ENCODE data around the gene STK32C.
"Not testable (repeated sequence)": the region's sequence is repeated elsewhere in the genome, so short reads cannot be mapped to it uniquely, and the experiment has no call there.

Gene STK32C

DNA sequence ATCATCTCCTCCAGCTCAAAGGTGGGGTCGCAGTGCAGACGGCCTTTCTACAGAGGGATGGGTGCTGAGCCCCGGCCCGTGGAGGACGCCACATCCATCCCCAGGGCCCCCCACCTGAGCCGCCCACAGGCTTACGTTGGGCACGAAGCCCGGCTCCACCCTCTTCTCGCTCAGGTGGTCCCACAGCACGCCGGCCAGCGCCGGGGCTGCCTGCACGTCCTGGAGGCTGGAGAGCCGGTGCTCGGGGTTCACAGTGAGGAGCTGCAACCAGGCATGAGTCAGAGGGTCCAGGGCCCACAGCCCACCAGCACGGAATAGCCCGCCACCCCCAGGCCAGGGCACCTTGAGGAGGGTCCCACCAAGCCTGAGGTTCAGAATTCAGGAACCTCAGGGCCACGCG, 85.0 kb downstream of the STK32C start:
- TF ChIP-seq GABPA (IDR thresholded peaks at IDR 0.05; ENCODE audit: low read depth) (no peak), REST (IDR thresholded peaks at IDR 0.05; ENCODE audit: insufficient replicate concordance, low read depth) (no peak), SPI1 (IDR thresholded peaks at IDR 0.05; ENCODE audit: borderline replicate concordance, low read depth) (no peak), CTCF (IDR thresholded peaks at IDR 0.05; ENCODE audit: insufficient read depth, low read length) (no peak), POLR2AphosphoS5 (IDR thresholded peaks at IDR 0.05; ENCODE audit: low read depth) (no peak)
- Histone ChIP-seq H3K4me3 (replicated peaks; ENCODE audit: insufficient read depth, low read length) (no peak overlapping the region), H3K27me3 (ENCODE audit: insufficient read depth, poor library complexity, severe bottlenecking) (no peaks in the 10 kb centered on the region), H3K27ac (replicated peaks) (no peak overlapping the region)
- DNase-seq (ENCODE audit: low read depth in 1 of 2, low spot score in 1 of 2): no peak

DNA sequence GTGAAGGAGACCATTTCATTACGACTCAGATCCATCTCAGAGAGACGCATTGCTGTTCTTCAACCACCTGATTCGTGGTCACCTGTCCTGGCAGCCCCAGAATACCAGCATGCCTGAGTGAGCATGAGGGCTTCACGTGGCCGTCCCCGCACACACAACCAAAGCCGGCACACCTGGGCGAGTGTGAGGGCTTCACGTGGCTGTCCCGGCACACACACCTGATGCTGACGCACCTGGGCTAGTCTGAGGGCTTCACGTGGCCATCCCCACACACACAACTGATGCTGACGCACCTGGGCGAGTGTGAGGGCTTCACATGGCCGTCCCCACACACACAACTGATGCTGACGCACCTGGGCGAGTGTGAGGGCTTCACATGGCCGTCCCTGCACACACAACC, 86.8 kb downstream of the STK32C start:
- not testable (repeated sequence) for DNase-seq (ENCODE audit: low read depth in 1 of 2, low spot score in 1 of 2); H3K27ac ChIP-seq (replicated peaks); H3K27me3 ChIP-seq (ENCODE audit: insufficient read depth, poor library complexity, severe bottlenecking); H3K4me3 ChIP-seq (replicated peaks; ENCODE audit: insufficient read depth, low read length)

- DNase-seq (ENCODE audit: low read depth in 1 of 2, low spot score in 1 of 2): no peak
- TF ChIP-seq GABPA (IDR thresholded peaks at IDR 0.05; ENCODE audit: low read depth) (no peak), POLR2AphosphoS5 (IDR thresholded peaks at IDR 0.05; ENCODE audit: low read depth) (no peak), CTCF (IDR thresholded peaks at IDR 0.05; ENCODE audit: insufficient read depth, low read length) (no peak), REST (IDR thresholded peaks at IDR 0.05; ENCODE audit: insufficient replicate concordance, low read depth) (no peak), SPI1 (IDR thresholded peaks at IDR 0.05; ENCODE audit: borderline replicate concordance, low read depth) (no peak)
- no peak overlapping the region for H3K27ac ChIP-seq (replicated peaks)
- H3K4me3 ChIP-seq (replicated peaks; ENCODE audit: insufficient read depth, low read length): no peak overlapping the region
- H3K27me3 ChIP-seq (ENCODE audit: insufficient read depth, poor library complexity, severe bottlenecking): no peaks in the 10 kb centered on the region
Observed at GRCh38 chr10:132220061-132220460, 87.7 kb downstream of the STK32C start.

GRCh38 chr10:132219486-132219885, 88.3 kb downstream of the STK32C start:
- Histone ChIP-seq H3K27ac (replicated peaks) (no peak overlapping the region), H3K27me3 (ENCODE audit: insufficient read depth, poor library complexity, severe bottlenecking) (no peaks in the 10 kb centered on the region), H3K4me3 (replicated peaks; ENCODE audit: insufficient read depth, low read length) (no peak overlapping the region)
- DNase-seq (ENCODE audit: low read depth in 1 of 2, low spot score in 1 of 2): no peak
- TF ChIP-seq POLR2AphosphoS5 (IDR thresholded peaks at IDR 0.05; ENCODE audit: low read depth) (no peak), CTCF (IDR thresholded peaks at IDR 0.05; ENCODE audit: insufficient read depth, low read length) (no peak)

DNA sequence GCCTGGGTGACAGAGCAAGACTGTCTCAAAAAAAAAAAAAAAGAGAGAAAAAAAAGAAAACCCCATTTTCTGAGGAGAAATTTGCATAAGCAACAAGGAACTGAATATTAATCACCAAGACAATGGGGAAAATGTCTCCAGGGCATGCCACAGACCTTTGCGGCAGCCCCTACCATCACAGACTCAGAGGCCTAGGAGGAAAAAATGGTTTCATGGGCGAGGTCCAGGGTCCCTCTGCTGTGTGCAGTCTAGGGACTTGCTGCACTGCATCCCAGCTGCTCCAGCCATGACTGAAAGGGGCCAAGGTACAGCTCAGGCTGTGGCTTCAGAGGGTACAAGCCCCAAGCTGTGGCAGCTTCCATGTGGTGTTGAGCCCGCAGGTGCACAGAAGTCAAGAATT, 91.3 kb downstream of the STK32C start:
- not testable (repeated sequence) for DNase-seq (ENCODE audit: low read depth in 1 of 2, low spot score in 1 of 2); H3K27me3 ChIP-seq (ENCODE audit: insufficient read depth, poor library complexity, severe bottlenecking); H3K4me3 ChIP-seq (replicated peaks; ENCODE audit: insufficient read depth, low read length); H3K27ac ChIP-seq (replicated peaks)
